ENCODE results near the gene IRAK4. TPM values are rescaled to one million over a fixed set of nuclear protein-coding genes. Genes with fewer than 3 reads are reported as not detected.

Gene IRAK4
- total RNA-seq, 1 donor from 2014 or later: 6.2 TPM

GRCh38 chr12:43762596-43762995 is 3.8 kb downstream of the IRAK4 start:
- DNase-seq (ENCODE audit: missing footprints) (no peak), ATAC-seq (no peak)
- intact Hi-C loops (cut with DNase I): no loop called here

- DNase-seq (ENCODE audit: missing footprints) (no peak), ATAC-seq (no peak)
- intact Hi-C loops (cut with DNase I): no loop called here
Observed at GRCh38 chr12:43763769-43764168, 5.0 kb downstream of the IRAK4 start.

GRCh38 chr12:43764528-43764927 is 5.8 kb downstream of the IRAK4 start:
- ATAC-seq (no peak), DNase-seq (ENCODE audit: missing footprints) (no peak)
- intact Hi-C loops (cut with DNase I): no loop called here

GRCh38 chr12:43766291-43766690 is 7.5 kb downstream of the IRAK4 start:
- DNase-seq (ENCODE audit: missing footprints) (no peak), ATAC-seq (no peak)
- intact Hi-C loops (cut with DNase I): no loop called here

- ATAC-seq (no peak), DNase-seq (ENCODE audit: missing footprints) (no peak)
- intact Hi-C loops (cut with DNase I): loop anchor here (10.0 kb wide), 1 partner anchor 108 kb away; no protein-coding TSS in a partner anchor
Observed at GRCh38 chr12:43776498-43776897, 17.7 kb downstream of the IRAK4 start.

GRCh38 chr12:43786899-43787693 is 28.3 kb downstream of the IRAK4 start:
- DNase-seq (ENCODE audit: missing footprints): no peak
- intact Hi-C loops (cut with DNase I): no loop called here
- no peak for ATAC-seq

GRCh38 chr12:43789941-43790340 is 31.2 kb downstream of the IRAK4 start:
- DNase-seq (ENCODE audit: missing footprints) (no peak), ATAC-seq (no peak)
- intact Hi-C loops (cut with DNase I): no loop called here

GRCh38 chr12:43795716-43796280 is 37.0 kb downstream of the IRAK4 start:
- intact Hi-C loops (cut with DNase I): no loop called here
- no peak for ATAC-seq
- DNase-seq (ENCODE audit: missing footprints): no peak

GRCh38 chr12:43797561-43798217 is 38.9 kb downstream of the IRAK4 start:
- DNase-seq (ENCODE audit: missing footprints) (no peak), ATAC-seq (no peak)

GRCh38 chr12:43805149-43805859 is 46.6 kb downstream of the IRAK4 start:
- intact Hi-C loops (cut with DNase I): no loop called here
- no peak for ATAC-seq

More at GRCh38 chr12:43797561-43798217, 38.9 kb downstream of the IRAK4 start:
- intact Hi-C loops (cut with DNase I): no loop called here

GRCh38 chr12:43805860-43806736 is 47.3 kb downstream of the IRAK4 start, which contains the start of gene TWF1:
TSS of gene TWF1 (minus strand) at chr12:43806317. CDS start at chr12:43806245, 72 bp downstream.
- intact Hi-C loops (cut with DNase I): loop anchor here (2.0 kb wide), 3 partner anchors 31 to 77 kb away; partner anchors contain the start of genes IRAK4, PUS7L and TMEM117
- DNase-seq (ENCODE audit: missing footprints) (peak; percentile 95), ATAC-seq (peak; percentile 100)

More at GRCh38 chr12:43805149-43805859, 46.6 kb downstream of the IRAK4 start:
- no peak for DNase-seq (ENCODE audit: missing footprints)

GRCh38 chr12:43806737-43807072 is 48.0 kb downstream of the IRAK4 start:
- ATAC-seq (no peak), DNase-seq (ENCODE audit: missing footprints) (no peak)
- intact Hi-C loops (cut with DNase I): loop anchor here (2.0 kb wide), 3 partner anchors 30 to 76 kb away; partner anchors contain the start of genes IRAK4, PUS7L and TMEM117

GRCh38 chr12:43807386-43807785 is 48.6 kb downstream of the IRAK4 start:
- DNase-seq (ENCODE audit: missing footprints): no peak
- intact Hi-C loops (cut with DNase I): loop anchor here (2.0 kb wide), 3 partner anchors 29 to 75 kb away; partner anchors contain the start of genes IRAK4, PUS7L and TMEM117
- ATAC-seq: no peak

GRCh38 chr12:43812057-43812456 is 53.3 kb downstream of the IRAK4 start:
- no peak for DNase-seq (ENCODE audit: missing footprints)
- no peak for ATAC-seq
- intact Hi-C loops (cut with DNase I): no loop called here

- intact Hi-C loops (cut with DNase I): no loop called here
- ATAC-seq: no peak
- no peak for DNase-seq (ENCODE audit: missing footprints)
Observed at GRCh38 chr12:43812926-43813325, 54.2 kb downstream of the IRAK4 start.

- ATAC-seq (no peak), DNase-seq (ENCODE audit: missing footprints) (no peak)
- intact Hi-C loops (cut with DNase I): no loop called here
Observed at GRCh38 chr12:43815416-43815815, 56.7 kb downstream of the IRAK4 start.

- ATAC-seq: no peak
- DNase-seq (ENCODE audit: missing footprints): no peak
- intact Hi-C loops (cut with DNase I): no loop called here
Observed at GRCh38 chr12:43816168-43816567, 57.4 kb downstream of the IRAK4 start.

GRCh38 chr12:43824207-43824775 is 65.5 kb downstream of the IRAK4 start:
- no peak for ATAC-seq
- DNase-seq (ENCODE audit: missing footprints): no peak
- intact Hi-C loops (cut with DNase I): no loop called here
